Neutrophil (primary cell): ENCODE results near the gene FAAP100.

Experiments used
- H3K27ac ChIP-seq: fragments of 200-600 bp; sonication (generic); 2 replicates; pipeline ENCODE4 v1.5.1; 2016; ENCODE audit warnings: mild to moderate bottlenecking, moderate library complexity
- H3K27me3 ChIP-seq: fragments of 200-600 bp; sonication (generic); 2 replicates; pipeline ENCODE4 v1.6.0; 2016; ENCODE audit warnings: mild to moderate bottlenecking
- H3K36me3 ChIP-seq: fragments of 200-600 bp; sonication (generic); 2 replicates; pipeline ENCODE4 v1.5.1; 2017
- H3K4me1 ChIP-seq, 2 experiments: fragments of 200-600 bp in 1 of 2; sonication (generic) in 1 of 2; 1 replicate in 1 of 2; 2 replicates in 1 of 2; pipeline versions ENCODE4 v1.5.1 to v1.6.1; 2013 to 2016; ENCODE audit warnings: low read depth in 1 of 2, low read length in 1 of 2, mild to moderate bottlenecking in 1 of 2, moderate library complexity in 1 of 2; ENCODE audit not compliant: control insufficient read depth in 1 of 2, insufficient read depth in 1 of 2
- H3K4me3 ChIP-seq, 2 experiments: fragments of 200-600 bp in 1 of 2; sonication (generic) in 1 of 2; 1 replicate in 1 of 2; 2 replicates in 1 of 2; pipeline ENCODE4 v1.5.1; 2013 to 2016; ENCODE audit warnings: low read depth in 1 of 2, low read length in 1 of 2, mild to moderate bottlenecking in 1 of 2, moderate library complexity in 1 of 2
- H3K9me3 ChIP-seq: fragments of 200-600 bp; sonication (generic); 2 replicates; pipeline ENCODE4 v1.5.1; 2016
- CTCF ChIP-seq: fragments of 200-600 bp; sonication (generic); IDR thresholded peaks from 2 replicates; pipeline ENCODE4 v1.5.1; 2016; ENCODE audit warnings: antibody characterized with exemption

Gene FAAP100

DNA sequence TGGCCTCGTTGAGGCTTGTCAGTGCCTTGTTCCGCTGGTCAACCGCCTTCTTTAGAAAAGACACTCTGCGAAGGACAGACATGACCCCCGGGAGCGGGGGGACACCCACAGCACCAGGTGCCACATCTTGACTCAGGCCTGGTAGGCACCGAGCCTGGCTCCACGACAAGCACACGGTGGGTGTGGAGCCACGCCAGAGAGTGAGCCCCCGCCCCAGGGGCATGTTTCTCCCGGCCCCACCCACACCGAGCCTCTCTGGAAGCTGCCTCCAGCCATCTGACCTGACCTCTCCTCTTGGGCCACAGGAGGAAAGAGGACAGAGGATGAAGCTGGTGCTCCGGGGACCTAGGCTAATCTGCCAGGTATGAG lies 4.6 kb downstream of the FAAP100 start:
- no peak for TF ChIP-seq CTCF
- H3K27me3 ChIP-seq: no peaks in the 10 kb centered on the region
- no peaks in the 10 kb centered on the region for H3K9me3 ChIP-seq
- peaks cover 61% of the 10 kb centered on the region for H3K36me3 ChIP-seq
- no peak overlapping the region for H3K27ac ChIP-seq
- no peak overlapping the region for H3K4me3 ChIP-seq
- H3K4me1 ChIP-seq: peaks cover 10% of the 10 kb centered on the region in 2 experiments

DNA sequence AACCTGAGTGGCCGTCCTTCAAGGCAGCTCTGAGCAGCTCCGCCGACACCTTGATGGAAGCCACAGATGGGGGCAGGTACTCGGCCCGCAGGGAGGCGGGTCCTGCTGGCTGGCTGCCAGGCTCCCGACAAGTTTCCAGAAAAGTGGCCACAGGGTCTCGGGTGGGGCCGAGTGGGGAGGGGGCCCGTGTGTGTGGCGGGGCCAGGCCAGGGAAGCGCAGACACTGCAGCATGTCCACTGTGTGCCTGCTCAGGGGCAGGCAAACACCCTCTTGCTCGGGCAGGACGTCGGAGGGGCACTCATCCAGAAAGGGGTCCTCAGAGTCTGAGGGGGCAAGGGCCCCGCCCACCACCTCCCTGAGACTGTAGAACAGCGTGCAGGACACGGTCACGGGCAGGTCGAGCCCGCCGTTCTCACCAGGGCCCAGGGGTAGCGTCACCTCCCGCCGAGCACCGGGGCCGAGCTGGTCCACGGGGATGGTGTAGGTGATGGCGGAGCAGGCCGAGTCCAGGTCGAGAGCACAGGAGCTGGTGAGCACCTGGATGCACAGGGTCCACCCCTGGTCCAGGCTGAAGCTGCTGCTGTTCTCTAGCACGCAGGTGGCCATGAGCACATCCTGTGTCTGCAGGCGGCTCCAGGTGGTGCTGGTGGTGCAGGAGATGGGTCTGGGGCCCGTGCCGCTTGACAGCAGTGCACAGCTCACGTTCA lies 5.1 kb downstream of the FAAP100 start:
- TF ChIP-seq CTCF: no peak
- peaks cover 9 to 10% of the 10 kb centered on the region in 2 experiments for H3K4me1 ChIP-seq
- H3K27me3 ChIP-seq: no peaks in the 10 kb centered on the region
- H3K9me3 ChIP-seq: no peaks in the 10 kb centered on the region
- no peak overlapping the region for H3K27ac ChIP-seq
- H3K4me3 ChIP-seq: no peak overlapping the region
- peaks cover 63% of the 10 kb centered on the region for H3K36me3 ChIP-seq

DNA sequence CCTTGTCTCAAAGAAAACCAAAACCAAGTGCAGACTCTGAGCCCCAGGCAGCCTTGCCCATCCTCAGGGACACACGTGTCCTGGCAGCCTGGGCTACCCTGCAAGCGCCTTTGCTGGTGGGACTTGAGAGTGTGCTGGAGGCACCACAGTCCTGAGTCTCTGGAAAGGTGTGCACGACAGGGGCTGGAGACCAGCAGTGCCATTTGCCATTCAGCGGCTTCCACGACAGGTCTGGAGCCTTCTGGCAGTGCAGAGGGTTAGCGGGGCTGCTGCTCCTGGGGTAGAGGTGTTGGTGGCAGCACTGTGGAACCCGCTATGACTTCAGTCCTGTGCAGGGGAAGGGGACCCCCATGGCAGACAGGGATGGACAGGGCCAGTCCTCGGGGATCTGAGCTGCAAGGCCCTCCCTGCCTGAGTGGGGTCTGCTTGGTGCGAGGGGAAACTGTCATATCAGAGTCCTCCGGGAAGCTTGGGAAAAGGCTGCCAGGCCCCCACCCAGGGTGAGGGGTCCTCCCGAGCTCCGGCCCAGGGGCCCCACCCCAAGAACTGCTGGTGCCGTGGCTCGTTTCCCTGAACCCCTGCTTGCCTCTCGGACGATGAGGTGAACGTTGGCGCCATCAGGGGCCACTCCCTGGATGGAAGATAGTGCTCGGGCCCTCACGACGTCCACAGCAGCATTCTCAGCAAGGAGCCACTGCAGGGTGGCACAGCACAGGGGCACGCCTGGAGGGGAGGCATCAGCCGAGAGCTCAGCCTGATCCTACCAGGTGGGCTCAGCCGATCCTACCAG lies 6.8 kb downstream of the FAAP100 start:
- H3K27me3 ChIP-seq: no peaks in the 10 kb centered on the region
- H3K36me3 ChIP-seq: peaks cover 74% of the 10 kb centered on the region
- no peaks in the 10 kb centered on the region for H3K9me3 ChIP-seq
- no peaks in the 10 kb centered on the region for H3K4me1 ChIP-seq
- TF ChIP-seq CTCF: no peak
- H3K4me3 ChIP-seq: no peak overlapping the region
- H3K27ac ChIP-seq: no peak overlapping the region

- Histone ChIP-seq H3K27me3 (no peaks in the 10 kb centered on the region), H3K36me3 (peaks cover 84% of the 10 kb centered on the region), H3K9me3 (no peaks in the 10 kb centered on the region), H3K4me1 (no peaks in the 10 kb centered on the region), H3K4me3 (no peak overlapping the region), H3K27ac (no peak overlapping the region)
- TF ChIP-seq CTCF: no peak
These were observed 7.7 kb downstream of the FAAP100 start for GRCh38 chr17:81544281-81544974.

GRCh38 chr17:81543756-81544155 lies 8.4 kb downstream of the FAAP100 start:
- H3K4me1 ChIP-seq: no peaks in the 10 kb centered on the region
- no peak overlapping the region for H3K4me3 ChIP-seq
- no peaks in the 10 kb centered on the region for H3K9me3 ChIP-seq
- no peak for TF ChIP-seq CTCF
- no peak overlapping the region for H3K27ac ChIP-seq
- H3K27me3 ChIP-seq: peaks cover under 1% of the 10 kb centered on the region
- H3K36me3 ChIP-seq: peaks cover 90% of the 10 kb centered on the region
